ENCODE results near the gene RAET1E.
"Not testable (repeated sequence)": the region's sequence is repeated elsewhere in the genome, so short reads cannot be mapped to it uniquely, and the experiment has no call there.

RAET1E gene, protein sequence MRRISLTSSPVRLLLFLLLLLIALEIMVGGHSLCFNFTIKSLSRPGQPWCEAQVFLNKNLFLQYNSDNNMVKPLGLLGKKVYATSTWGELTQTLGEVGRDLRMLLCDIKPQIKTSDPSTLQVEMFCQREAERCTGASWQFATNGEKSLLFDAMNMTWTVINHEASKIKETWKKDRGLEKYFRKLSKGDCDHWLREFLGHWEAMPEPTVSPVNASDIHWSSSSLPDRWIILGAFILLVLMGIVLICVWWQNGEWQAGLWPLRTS

DNA sequence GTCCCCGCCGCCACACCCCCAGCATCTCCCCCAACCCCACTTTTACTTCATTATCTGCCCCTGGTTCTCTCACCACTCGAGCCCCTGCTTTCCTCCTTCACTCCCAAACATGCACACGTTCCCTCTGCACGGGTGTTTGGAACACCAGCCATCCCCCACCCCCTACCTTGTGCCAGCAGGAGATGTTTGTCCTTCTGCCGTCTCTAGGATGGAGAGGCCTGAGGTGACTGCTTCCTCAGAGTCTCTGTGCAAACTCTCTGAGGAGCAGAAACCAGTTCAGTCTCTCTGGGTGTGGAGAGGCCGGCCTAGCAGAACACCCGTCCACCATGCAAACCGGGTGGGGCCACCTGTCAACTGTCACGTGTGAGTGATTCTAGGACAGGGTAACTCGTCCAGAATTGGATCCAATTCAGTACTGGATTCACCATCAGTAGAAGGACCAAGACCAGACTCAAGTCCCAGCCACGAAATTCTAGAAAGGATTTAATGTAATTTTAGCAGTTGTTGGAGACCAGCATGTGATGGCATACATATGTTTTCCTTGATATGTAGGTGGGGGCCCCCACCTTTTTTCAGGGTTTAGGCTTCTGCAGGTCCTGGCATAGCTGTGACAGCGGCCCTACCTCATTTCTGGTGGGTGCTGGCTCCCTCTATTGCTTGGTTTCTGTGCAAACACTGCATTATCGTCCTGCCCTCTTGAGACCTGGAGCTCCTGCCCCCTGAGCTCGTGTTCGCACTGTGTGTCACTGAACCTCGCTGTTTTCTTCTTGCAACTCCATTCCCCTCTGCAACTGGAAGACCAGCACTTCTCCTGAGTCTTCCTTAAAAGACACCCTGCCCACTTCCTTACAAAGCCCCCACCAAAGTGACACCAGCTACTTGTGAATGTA lies at the start of gene RAET1E:
Gene RAET1E, minus strand, starts transcription at position 259 of the 890 bp plus-strand sequence. CDS start 7,212 bp downstream, outside the sequence.
- peak in 1 of 2 experiments; percentile 24 for DNase-seq (ENCODE audit: low read depth in 1 of 2, low spot score in 1 of 2)
- no peak for TF ChIP-seq JUND (IDR thresholded peaks at IDR 0.05; ENCODE audit: low read depth)
- in situ Hi-C loops (cut with HindIII; ENCODE audit: low pct_unique_long_range_greater_than_20kb, low sequenced_read_pairs) = no loop called here

DNA sequence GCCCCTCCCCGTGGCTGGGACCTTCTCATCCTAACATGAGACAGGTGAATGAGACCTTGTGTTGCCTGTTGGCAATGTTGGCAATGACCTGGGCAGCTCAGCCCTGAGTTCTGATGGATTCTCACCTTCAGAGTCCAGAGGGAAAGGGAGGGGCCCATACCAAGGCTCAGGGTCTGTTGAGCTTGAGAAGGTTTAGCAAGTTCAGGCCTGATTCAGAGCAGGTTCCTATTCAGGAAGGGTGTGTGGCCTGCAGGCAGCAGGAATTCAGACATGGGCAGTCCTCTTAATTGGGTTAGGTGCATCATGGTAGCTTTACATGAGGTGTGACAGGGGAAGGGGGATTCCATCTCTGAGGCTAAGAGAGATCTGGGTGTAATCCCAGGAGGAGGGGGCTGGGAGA lies 49.6 kb upstream of the RAET1E start:
- in situ Hi-C loops (cut with HindIII; ENCODE audit: low pct_unique_long_range_greater_than_20kb, low sequenced_read_pairs); DNase-seq (ENCODE audit: low read depth in 1 of 2, low spot score in 1 of 2): not testable (repeated sequence)

DNA sequence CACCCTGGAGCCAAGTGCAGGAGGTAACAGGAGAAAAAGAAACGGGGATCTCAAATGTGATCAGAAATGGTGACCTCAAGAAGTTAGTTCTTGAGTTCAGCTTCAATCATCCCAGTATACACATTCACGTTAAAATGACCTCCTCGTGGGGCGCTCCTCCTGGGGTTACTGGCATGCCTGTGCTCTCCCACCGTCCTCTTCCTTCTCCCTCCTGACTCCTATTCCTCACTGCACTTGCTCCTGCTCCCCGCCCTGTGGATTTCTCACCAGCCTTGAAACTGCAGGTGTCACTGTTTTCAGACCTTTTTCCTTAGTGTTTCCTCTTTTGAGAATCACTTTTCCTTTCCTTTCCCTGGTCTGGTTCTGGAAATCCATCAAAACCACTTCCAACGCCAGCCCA lies 48.7 kb upstream of the RAET1E start:
- in situ Hi-C loops (cut with HindIII; ENCODE audit: low pct_unique_long_range_greater_than_20kb, low sequenced_read_pairs); DNase-seq (ENCODE audit: low read depth in 1 of 2, low spot score in 1 of 2): not testable (repeated sequence)

DNA sequence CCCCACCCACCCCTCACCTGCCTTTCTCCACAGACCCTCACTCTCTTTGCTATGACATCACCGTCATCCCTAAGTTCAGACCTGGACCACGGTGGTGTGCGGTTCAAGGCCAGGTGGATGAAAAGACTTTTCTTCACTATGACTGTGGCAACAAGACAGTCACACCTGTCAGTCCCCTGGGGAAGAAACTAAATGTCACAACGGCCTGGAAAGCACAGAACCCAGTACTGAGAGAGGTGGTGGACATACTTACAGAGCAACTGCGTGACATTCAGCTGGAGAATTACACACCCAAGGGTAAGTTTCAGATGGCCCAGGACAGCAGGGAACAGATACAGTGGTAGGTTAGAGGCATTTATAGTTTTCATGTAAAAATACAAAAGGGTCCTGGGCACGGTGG lies 47.4 kb upstream of the RAET1E start:
- in situ Hi-C loops (cut with HindIII; ENCODE audit: low pct_unique_long_range_greater_than_20kb, low sequenced_read_pairs); DNase-seq (ENCODE audit: low read depth in 1 of 2, low spot score in 1 of 2): not testable (repeated sequence)

DNA sequence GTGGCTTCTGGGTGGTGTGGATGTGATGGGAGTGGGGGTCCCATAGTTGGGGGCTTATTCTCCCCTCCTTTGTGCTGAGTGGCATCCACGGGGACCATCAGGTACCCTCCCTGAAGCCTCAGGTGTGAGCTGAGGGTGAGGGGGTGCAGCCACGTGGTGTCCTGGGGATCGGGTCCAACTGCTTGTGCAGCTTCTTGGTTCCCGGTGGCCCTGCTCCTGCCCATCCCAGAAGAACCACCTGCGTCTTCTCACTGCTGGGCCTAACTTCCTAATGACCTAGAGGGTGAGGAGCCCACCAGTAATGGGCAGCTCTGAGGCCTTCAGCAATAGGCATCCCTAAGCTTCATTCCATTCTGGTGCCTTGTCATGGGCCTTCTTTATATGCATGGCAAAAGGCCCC lies 45.4 kb upstream of the RAET1E start:
- in situ Hi-C loops (cut with HindIII; ENCODE audit: low pct_unique_long_range_greater_than_20kb, low sequenced_read_pairs); DNase-seq (ENCODE audit: low read depth in 1 of 2, low spot score in 1 of 2): not testable (repeated sequence)

DNA sequence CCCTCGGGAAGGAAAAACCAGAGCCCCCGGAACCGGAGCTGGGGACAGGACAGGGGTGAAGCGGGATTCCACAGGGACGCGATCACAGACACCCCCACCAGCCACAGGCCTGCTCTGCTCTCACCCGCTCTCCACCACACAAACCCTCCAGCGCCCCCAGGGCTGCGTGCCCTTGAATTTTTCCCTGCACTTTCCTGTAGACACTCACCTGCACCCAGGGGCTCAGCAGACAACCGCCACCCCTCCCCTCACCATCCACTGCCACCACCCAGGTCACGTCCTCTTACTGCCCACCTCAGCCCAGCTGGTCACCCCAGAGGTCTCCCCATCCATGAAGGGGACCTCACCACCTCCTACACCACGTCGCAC lies 44.5 kb upstream of the RAET1E start:
- in situ Hi-C loops (cut with HindIII; ENCODE audit: low pct_unique_long_range_greater_than_20kb, low sequenced_read_pairs) = no loop called here
- TF ChIP-seq JUND (IDR thresholded peaks at IDR 0.05; ENCODE audit: low read depth) = no peak
- DNase-seq (ENCODE audit: low read depth in 1 of 2, low spot score in 1 of 2) = no peak

DNA sequence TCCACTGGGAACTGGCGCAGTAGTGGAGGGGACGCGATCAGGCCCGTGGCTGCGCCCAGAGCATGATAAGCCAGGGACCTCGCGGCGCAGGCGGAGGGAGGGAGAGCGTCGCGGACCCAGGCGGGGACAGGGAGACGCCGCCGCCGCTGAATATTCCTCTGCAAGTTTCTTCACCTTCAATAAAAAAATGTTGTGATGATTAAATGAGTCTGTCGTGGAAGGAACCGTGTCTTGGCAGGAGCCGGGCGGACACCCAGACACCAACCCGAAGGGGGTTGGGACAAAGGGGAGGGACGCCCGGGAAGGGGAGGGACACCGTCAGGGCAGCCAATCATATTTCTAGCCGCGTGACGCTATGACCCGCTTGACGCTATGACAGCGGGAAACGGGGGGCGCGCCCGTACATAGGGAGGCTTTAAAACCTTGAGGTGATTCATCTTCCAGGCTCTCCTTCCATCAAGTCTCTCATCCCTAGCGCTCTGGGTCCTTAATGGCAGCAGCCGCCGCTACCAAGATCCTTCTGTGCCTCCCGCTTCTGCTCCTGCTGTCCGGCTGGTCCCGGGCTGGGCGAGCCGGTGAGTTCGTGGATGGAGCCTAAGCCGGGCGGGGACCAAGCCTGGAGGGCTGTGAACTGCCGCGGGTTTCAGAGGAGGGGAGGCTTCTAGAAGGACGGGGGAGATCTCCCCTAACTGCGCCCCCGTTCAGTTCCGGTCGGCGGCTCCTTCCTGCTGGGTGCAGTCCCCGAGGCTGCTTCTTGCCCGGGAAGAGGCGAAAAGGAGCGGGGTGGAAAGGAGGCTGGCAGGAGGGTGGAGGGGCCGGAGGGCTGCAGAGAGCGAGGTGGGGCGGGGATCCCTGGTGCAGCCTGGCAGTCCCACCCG lies 43.9 kb upstream of the RAET1E start, which contains the start of gene ULBP2:
Gene ULBP2, plus strand, starts transcription at position 432 of the 878 bp plus-strand sequence. Its CDS starts 59 bp downstream, at position 491.
- no peak for TF ChIP-seq JUND (IDR thresholded peaks at IDR 0.05; ENCODE audit: low read depth)
- DNase-seq (ENCODE audit: low read depth in 1 of 2, low spot score in 1 of 2) = peak; percentile 80 to 87
- in situ Hi-C loops (cut with HindIII; ENCODE audit: low pct_unique_long_range_greater_than_20kb, low sequenced_read_pairs) = no loop called here

DNA sequence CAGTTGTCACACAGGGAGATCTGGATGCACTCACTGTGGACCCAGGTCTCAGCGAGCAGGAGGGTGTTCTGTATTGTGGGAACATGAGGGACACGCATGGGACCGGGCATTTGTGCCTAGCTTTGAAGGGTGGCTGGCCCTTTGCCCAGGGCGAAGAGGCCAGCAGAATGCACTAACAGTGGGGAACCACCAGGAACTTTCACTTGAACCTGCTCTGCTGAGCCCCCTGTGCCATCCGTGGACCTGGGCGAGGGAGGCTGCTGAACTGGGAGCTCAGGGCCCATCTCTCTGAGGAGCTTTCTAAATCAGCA lies 42.7 kb upstream of the RAET1E start:
- TF ChIP-seq JUND (IDR thresholded peaks at IDR 0.05; ENCODE audit: low read depth) = no peak
- in situ Hi-C loops (cut with HindIII; ENCODE audit: low pct_unique_long_range_greater_than_20kb, low sequenced_read_pairs) = no loop called here
- DNase-seq (ENCODE audit: low read depth in 1 of 2, low spot score in 1 of 2) = no peak

DNA sequence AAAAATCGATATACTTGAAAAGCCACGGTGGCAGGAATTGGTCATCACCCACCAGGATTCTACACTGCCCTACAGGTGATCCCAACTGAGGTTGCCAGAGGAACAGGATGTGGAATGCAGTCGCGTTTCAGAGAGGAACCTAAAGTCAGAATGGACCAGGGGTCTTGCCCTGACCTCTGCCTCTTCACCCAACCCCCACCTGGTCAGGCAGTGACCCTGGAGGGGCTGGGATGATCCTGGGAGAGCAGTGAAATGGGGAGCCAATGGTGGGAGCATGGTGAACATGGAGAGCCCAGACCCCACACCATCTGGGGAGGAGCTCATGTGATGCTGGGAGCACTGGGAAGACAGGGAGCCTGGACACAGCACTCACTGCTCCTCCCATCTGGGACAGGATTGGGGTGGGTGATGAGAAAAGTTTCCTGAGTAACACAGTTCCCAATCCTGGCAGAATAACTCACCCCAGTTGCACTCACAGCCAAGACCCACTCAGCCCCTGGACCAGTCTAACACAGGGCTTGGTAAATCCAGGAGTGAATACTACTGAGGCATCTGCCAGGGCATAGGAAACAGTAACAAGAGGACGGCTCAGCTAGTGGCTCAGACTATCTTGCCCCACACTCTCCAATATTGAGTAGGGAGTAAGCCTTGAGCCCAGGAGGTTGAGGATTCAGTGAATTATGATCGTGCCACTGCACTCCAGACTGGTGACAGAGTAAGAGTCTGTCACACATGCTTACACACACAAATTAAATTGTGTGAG lies 42.2 kb upstream of the RAET1E start:
- DNase-seq (ENCODE audit: low read depth in 1 of 2, low spot score in 1 of 2) = no peak
- no peak for TF ChIP-seq JUND (IDR thresholded peaks at IDR 0.05; ENCODE audit: low read depth)
- in situ Hi-C loops (cut with HindIII; ENCODE audit: low pct_unique_long_range_greater_than_20kb, low sequenced_read_pairs) = no loop called here

DNA sequence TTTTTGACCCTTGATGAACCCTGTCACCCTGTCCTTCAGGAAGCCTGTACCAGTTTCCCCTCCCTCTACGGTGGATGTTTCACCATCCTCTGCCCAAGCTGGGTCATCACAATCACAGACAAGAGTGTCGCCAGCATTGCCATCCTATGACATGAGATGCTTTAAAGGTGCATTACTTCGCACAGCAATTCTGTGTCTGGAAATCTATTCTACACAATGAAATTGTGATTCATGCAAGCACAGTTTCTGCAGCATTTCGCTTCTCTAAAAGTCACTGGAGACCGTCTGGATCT lies 41.4 kb upstream of the RAET1E start:
- in situ Hi-C loops (cut with HindIII; ENCODE audit: low pct_unique_long_range_greater_than_20kb, low sequenced_read_pairs) = no loop called here
- DNase-seq (ENCODE audit: low read depth in 1 of 2, low spot score in 1 of 2) = no peak
- TF ChIP-seq JUND (IDR thresholded peaks at IDR 0.05; ENCODE audit: low read depth) = no peak

DNA sequence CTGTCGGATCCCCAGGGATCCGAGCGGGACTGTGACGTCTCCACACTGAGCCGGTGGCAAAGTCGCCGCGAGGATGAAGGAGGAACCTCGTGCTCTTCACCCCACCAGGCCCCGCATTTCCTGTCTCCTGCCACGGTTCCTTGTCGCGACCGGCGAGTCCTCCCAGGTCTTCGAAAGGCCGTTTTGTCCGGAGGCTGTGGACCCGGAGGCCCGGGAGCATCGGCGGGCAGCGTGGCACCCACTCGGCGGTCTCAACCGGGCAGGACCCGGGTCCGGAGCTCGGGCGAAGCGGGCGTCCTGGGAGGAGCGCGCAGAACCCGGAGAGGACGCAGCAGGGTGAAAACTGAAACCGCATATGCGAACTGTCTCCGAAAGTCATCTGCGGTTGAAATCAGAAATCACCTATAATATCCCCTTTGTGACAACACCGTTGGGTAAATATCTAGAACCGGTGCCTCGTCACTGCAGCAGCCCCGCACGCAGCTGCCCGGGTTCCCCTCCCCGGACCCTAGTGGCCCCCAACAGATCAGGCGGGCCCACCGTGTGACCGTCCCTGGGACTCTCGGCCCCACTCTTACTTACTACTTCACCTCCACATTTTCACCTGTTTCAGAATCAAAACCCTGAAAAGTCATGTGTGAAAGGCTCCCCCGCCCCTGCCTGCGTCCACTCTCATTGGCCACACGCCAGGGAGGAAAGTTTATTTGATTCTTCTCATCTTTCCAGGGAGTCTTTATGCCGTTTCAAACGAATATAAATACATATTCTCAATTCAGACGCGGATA lies 40.9 kb upstream of the RAET1E start:
- in situ Hi-C loops (cut with HindIII; ENCODE audit: low pct_unique_long_range_greater_than_20kb, low sequenced_read_pairs) = no loop called here
- no peak for DNase-seq (ENCODE audit: low read depth in 1 of 2, low spot score in 1 of 2)
- no peak for TF ChIP-seq JUND (IDR thresholded peaks at IDR 0.05; ENCODE audit: low read depth)

DNA sequence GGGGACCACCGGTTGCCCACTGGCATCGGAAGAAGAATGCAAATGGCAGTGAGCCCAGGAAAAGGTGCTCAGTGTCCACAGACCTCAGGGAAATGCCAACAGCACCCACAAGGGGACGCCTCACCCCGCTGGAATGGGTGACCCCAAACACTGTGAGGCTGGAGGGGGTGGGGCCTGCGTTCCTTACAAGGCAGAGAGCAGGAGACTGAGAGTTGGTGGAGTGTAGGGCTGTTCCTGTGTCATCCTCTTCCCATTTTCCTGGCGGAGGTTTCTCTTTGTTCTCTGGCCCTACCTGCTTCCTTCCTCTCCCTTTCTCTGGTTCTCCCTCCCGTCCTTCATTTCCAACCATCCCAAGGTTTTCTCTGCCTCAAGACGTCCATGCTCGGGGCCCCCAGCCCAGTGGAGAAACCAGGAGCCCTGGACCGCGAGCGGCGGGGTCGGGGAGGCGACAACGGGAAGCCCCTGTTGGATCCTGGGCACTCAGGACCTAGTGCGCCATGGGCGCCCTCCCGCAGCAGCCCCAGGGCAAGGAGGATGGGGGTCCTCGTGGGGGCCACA lies 40.2 kb upstream of the RAET1E start:
- in situ Hi-C loops (cut with HindIII; ENCODE audit: low pct_unique_long_range_greater_than_20kb, low sequenced_read_pairs); DNase-seq (ENCODE audit: low read depth in 1 of 2, low spot score in 1 of 2): not testable (repeated sequence)

Data from T47D (cell line).